SK-N-SH (cell line): ENCODE results near the gene CHID1. TPM values are rescaled to one million over a fixed set of nuclear protein-coding genes. Genes with fewer than 3 reads are reported as not detected.

Experiments
- CTCF ChIA-PET: fragments of 300-600, 350-600 bp; formaldehyde crosslinking; extraction: SDS; loops from one replicate; lab custom pipeline; 2021; lab: Yijun Ruan, JAX
- POLR2A ChIA-PET: fragments of 350-600 bp; sonication (Branson Sonifier 250); formaldehyde crosslinking; extraction: SDS; loops from one replicate; lab custom pipeline; 2020; ENCODE audit warnings: antibody characterized with exemption, inconsistent platforms; lab: Yijun Ruan, JAX
- DNase-seq: peaks from one replicate; pipeline ENCODE4 v3.0.0; 2012
- H2AFZ ChIP-seq: fragments of 200-600 bp; sonication (generic); 2 replicates; pipeline ENCODE4 v1.8.1; 2016; ENCODE audit warnings: antibody characterized with exemption, mild to moderate bottlenecking, low read depth
- H3F3A ChIP-seq: fragments of 200-600 bp; sonication (generic); replicated peaks from 2 replicates; pipeline ENCODE3; 2016; ENCODE audit warnings: antibody characterized with exemption, mild to moderate bottlenecking; ENCODE audit not compliant: insufficient read depth
- H3K27ac ChIP-seq, 2 experiments: fragments of 200-500 bp in 1 of 2; fragments of 200-600 bp in 1 of 2; sonication (Bioruptor generic) in 1 of 2; sonication (generic), shearing (Covaris generic) in 1 of 2; 2 replicates each; pipeline versions ENCODE4 v1.5.1 to v1.6.1; 2014 to 2016; ENCODE audit warnings: low read depth in 2 of 2, inconsistent platforms in 1 of 2, low read length in 1 of 2, mild to moderate bottlenecking in 1 of 2, mixed read lengths in 1 of 2
- H3K27me3 ChIP-seq: fragments of 200-600 bp; sonication (generic), shearing (Covaris generic); 2 replicates; pipeline ENCODE4 v1.6.1; 2016; ENCODE audit warnings: mixed run types; ENCODE audit not compliant: insufficient read depth
- H3K36me3 ChIP-seq, 2 experiments: fragments of 200-500 bp in 1 of 2; fragments of 200-600 bp in 1 of 2; sonication (Bioruptor generic) in 1 of 2; sonication (generic) in 1 of 2; replicated peaks in 1 of 2; 2 replicates each; pipeline versions ENCODE3 to v1.5.1; 2014 to 2016; ENCODE audit warnings: low read length in 1 of 2, mild to moderate bottlenecking in 1 of 2; ENCODE audit not compliant: insufficient read depth in 2 of 2, control insufficient read depth in 1 of 2
- H3K4me1 ChIP-seq, 2 experiments: fragments of 200-500 bp in 1 of 2; fragments of 200-600 bp in 1 of 2; sonication (Bioruptor generic) in 1 of 2; sonication (generic), shearing (Covaris generic) in 1 of 2; 2 replicates each; pipeline versions ENCODE4 v1.5.1 to v1.6.1; 2014 to 2016; ENCODE audit warnings: low read depth in 1 of 2, low read length in 1 of 2, mixed run types in 1 of 2; ENCODE audit not compliant: insufficient read depth in 2 of 2, control insufficient read depth in 1 of 2
- H3K4me2 ChIP-seq: fragments of 200-600 bp; sonication (generic), shearing (Covaris generic); 2 replicates; pipeline ENCODE4 v1.6.1; 2017; ENCODE audit warnings: mixed run types
- H3K4me3 ChIP-seq, 2 experiments: fragments of 200-500 bp in 1 of 2; fragments of 200-600 bp in 1 of 2; sonication (Bioruptor generic) in 1 of 2; sonication (generic), shearing (Covaris generic) in 1 of 2; 2 replicates each; pipeline versions ENCODE4 v1.5.1 to v1.8.1; 2014 to 2016; ENCODE audit warnings: low read depth in 2 of 2, inconsistent platforms in 1 of 2, low read length in 1 of 2, mild to moderate bottlenecking in 1 of 2, mixed read lengths in 1 of 2, moderate library complexity in 1 of 2
- H3K79me2 ChIP-seq: fragments of 200-600 bp; sonication (generic); 2 replicates; pipeline ENCODE4 v1.8.1; 2017; ENCODE audit warnings: mild to moderate bottlenecking; ENCODE audit not compliant: insufficient read depth
- H3K9ac ChIP-seq: fragments of 200-600 bp; sonication (generic); 2 replicates; pipeline ENCODE4 v1.6.1; 2017; ENCODE audit warnings: mixed run types
- H3K9me2 ChIP-seq: fragments of 200-600 bp; sonication (generic); 2 replicates; pipeline ENCODE4 v1.6.1; 2017; ENCODE audit warnings: mixed run types
- H3K9me3 ChIP-seq: fragments of 200-600 bp; sonication (generic); 2 replicates; pipeline ENCODE4 v1.6.1; 2017; ENCODE audit warnings: mixed run types, mild to moderate bottlenecking, moderate library complexity
- H4K20me1 ChIP-seq: fragments of 200-600 bp; sonication (generic); 2 replicates; pipeline ENCODE4 v1.6.1; 2017; ENCODE audit warnings: mild to moderate bottlenecking, mixed run types; ENCODE audit not compliant: insufficient read depth
- CHD2 ChIP-seq: fragments of 150-350 bp; IDR thresholded peaks from 2 replicates; pipeline ENCODE4 v1.6.1; 2018; ENCODE audit warnings: low read length; ENCODE audit not compliant: partially characterized antibody
- EP300 ChIP-seq, 2 experiments: IDR thresholded peaks; 2 replicates each; pipeline versions ENCODE4 v1.4.0 to v1.6.1; 2012; ENCODE audit warnings: borderline replicate concordance in 1 of 2, low read depth in 1 of 2, low read length in 1 of 2
- GABPA ChIP-seq: IDR thresholded peaks from 2 replicates; pipeline ENCODE4 v1.4.0; 2012; ENCODE audit warnings: low read depth, mild to moderate bottlenecking
- JUND ChIP-seq: IDR thresholded peaks from 2 replicates; pipeline ENCODE4 v1.4.0; 2012
- MEF2A ChIP-seq: IDR thresholded peaks from 2 replicates; pipeline ENCODE4 v1.4.0; 2012; ENCODE audit warnings: low read depth, borderline replicate concordance
- NFIC ChIP-seq: IDR thresholded peaks from 2 replicates; pipeline ENCODE4 v1.4.0; 2012; ENCODE audit warnings: borderline replicate concordance
- POLR2AphosphoS5 ChIP-seq: IDR thresholded peaks from 2 replicates; pipeline ENCODE4 v1.6.1; 2012; ENCODE audit warnings: low read depth, low read length
- RCOR1 ChIP-seq: fragments of 150-350 bp; IDR thresholded peaks from 2 replicates; pipeline ENCODE4 v1.6.1; 2017; ENCODE audit warnings: antibody characterized with exemption, low read length
- SIN3A ChIP-seq: IDR thresholded peaks from 2 replicates; pipeline ENCODE4 v1.6.1; 2012; ENCODE audit warnings: low read depth, mild to moderate bottlenecking, low read length, moderate library complexity, borderline replicate concordance
- USF2 ChIP-seq: fragments of 150-350 bp; IDR thresholded peaks from 2 replicates; pipeline ENCODE4 v1.6.1; 2017; ENCODE audit warnings: antibody characterized with exemption, low read length, low read depth, borderline replicate concordance
- WGBS: methylation state at CpG from one replicate; pipeline ENCODE4 v1.1.6; 2017; ENCODE audit warnings: low lambda C conversion rate; 5-methylcytosine and 5-hydroxymethylcytosine counted together
- polyA plus RNA-seq, 3 experiments: library from polyadenylated mRNA; depleted of rRNA; stranded (reverse); fragments of >200 nt; gene quantifications; 2 replicates each; pipeline ENCODE4 v1.2.3, GENCODE V29; 2012
- TF ChIP-seq, protein P1 (sequence below): IDR thresholded peaks from 2 replicates; pipeline ENCODE4 v1.6.1; 2012; ENCODE audit warnings: mild to moderate bottlenecking, low read depth, low read length, moderate library complexity
- TF ChIP-seq, protein P2 (sequence below): IDR thresholded peaks from 2 replicates; pipeline ENCODE4 v1.4.0; 2012; ENCODE audit warnings: low read depth, borderline replicate concordance
- TF ChIP-seq, protein P3 (sequence below): fragments of 150-350 bp; IDR thresholded peaks from 2 replicates; pipeline ENCODE4 v1.6.1; 2016; ENCODE audit warnings: mild to moderate bottlenecking, low read depth, low read length

Gene CHID1
- polyA plus RNA-seq, 1 of the 3 experiments (the other 2 are of a cell fraction), result 231 TPM

- DNase-seq, result no peak
- ChIA-PET POLR2A (no interaction called here), CTCF (interaction anchor here (1.8 kb wide), 1 partner anchor 38 kb away, joined by 5 read pairs; no protein-coding TSS in a partner anchor)
- WGBS, result 96% methylated on average over 9 of the region's 32 CpGs
- TF ChIP-seq, protein P1, sequence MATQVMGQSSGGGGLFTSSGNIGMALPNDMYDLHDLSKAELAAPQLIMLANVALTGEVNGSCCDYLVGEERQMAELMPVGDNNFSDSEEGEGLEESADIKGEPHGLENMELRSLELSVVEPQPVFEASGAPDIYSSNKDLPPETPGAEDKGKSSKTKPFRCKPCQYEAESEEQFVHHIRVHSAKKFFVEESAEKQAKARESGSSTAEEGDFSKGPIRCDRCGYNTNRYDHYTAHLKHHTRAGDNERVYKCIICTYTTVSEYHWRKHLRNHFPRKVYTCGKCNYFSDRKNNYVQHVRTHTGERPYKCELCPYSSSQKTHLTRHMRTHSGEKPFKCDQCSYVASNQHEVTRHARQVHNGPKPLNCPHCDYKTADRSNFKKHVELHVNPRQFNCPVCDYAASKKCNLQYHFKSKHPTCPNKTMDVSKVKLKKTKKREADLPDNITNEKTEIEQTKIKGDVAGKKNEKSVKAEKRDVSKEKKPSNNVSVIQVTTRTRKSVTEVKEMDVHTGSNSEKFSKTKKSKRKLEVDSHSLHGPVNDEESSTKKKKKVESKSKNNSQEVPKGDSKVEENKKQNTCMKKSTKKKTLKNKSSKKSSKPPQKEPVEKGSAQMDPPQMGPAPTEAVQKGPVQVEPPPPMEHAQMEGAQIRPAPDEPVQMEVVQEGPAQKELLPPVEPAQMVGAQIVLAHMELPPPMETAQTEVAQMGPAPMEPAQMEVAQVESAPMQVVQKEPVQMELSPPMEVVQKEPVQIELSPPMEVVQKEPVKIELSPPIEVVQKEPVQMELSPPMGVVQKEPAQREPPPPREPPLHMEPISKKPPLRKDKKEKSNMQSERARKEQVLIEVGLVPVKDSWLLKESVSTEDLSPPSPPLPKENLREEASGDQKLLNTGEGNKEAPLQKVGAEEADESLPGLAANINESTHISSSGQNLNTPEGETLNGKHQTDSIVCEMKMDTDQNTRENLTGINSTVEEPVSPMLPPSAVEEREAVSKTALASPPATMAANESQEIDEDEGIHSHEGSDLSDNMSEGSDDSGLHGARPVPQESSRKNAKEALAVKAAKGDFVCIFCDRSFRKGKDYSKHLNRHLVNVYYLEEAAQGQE, result no peak
- TF ChIP-seq, protein P2, sequence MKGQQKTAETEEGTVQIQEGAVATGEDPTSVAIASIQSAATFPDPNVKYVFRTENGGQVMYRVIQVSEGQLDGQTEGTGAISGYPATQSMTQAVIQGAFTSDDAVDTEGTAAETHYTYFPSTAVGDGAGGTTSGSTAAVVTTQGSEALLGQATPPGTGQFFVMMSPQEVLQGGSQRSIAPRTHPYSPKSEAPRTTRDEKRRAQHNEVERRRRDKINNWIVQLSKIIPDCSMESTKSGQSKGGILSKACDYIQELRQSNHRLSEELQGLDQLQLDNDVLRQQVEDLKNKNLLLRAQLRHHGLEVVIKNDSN, result no peak
- TF ChIP-seq RCOR1 (no peak), POLR2AphosphoS5 (no peak), USF2 (no peak), JUND (no peak), CHD2 (no peak), GABPA (no peak), NFIC (no peak), EP300 (IDR thresholded peaks at IDR 0.05; ENCODE audit: borderline replicate concordance in 1 of 2, low read depth in 1 of 2, low read length in 1 of 2) (no peak), MEF2A (no peak), SIN3A (no peak)
- TF ChIP-seq, protein P3, sequence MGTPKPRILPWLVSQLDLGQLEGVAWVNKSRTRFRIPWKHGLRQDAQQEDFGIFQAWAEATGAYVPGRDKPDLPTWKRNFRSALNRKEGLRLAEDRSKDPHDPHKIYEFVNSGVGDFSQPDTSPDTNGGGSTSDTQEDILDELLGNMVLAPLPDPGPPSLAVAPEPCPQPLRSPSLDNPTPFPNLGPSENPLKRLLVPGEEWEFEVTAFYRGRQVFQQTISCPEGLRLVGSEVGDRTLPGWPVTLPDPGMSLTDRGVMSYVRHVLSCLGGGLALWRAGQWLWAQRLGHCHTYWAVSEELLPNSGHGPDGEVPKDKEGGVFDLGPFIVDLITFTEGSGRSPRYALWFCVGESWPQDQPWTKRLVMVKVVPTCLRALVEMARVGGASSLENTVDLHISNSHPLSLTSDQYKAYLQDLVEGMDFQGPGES, result no peak
- no peaks in the 10 kb centered on the region for H3K9me2 ChIP-seq
- H3K27ac ChIP-seq, result no peak overlapping the region; a peak in 1 of 4 replicates
- H4K20me1 ChIP-seq, result no peaks in the 10 kb centered on the region
- peaks cover 0 to 7% of the 10 kb centered on the region in 2 experiments for H3K36me3 ChIP-seq
- H3K4me2 ChIP-seq, result no peak overlapping the region
- H2AFZ ChIP-seq, result no peak overlapping the region
- H3K4me3 ChIP-seq, result no peak overlapping the region
- no peaks in the 10 kb centered on the region for H3K27me3 ChIP-seq
- H3K4me1 ChIP-seq, result peaks cover 0 to 24% of the 10 kb centered on the region in 2 experiments; a peak in 1 of 4 replicates
- H3K79me2 ChIP-seq, result no peaks in the 10 kb centered on the region
- H3K9me3 ChIP-seq, result no peaks in the 10 kb centered on the region
- H3K9ac ChIP-seq, result no peak overlapping the region
- no peaks in the 10 kb centered on the region for H3F3A ChIP-seq
Observed at GRCh38 chr11:889687-890475, 20.7 kb downstream of the CHID1 start.
